ENCODE results near the gene PGAM1. TPM values are rescaled to one million over a fixed set of nuclear protein-coding genes. Genes with fewer than 3 reads are reported as not detected.

The PGAM1 gene
- total RNA-seq: 483 and 606 TPM in 2 replicates

GRCh38 chr10:97425964-97426775, at the start of gene PGAM1:
PGAM1 (plus strand) TSS chr10:97426191; CDS start chr10:97426308, 117 bp downstream.

GRCh38 chr10:97400665-97401454, 25.1 kb upstream of the PGAM1 start, which contains the start of gene RRP12:
RRP12 (minus strand) TSS chr10:97401340; CDS start chr10:97401231, 109 bp downstream.

GRCh38 chr10:97445722-97446639, 20.0 kb downstream of the PGAM1 start, which contains the start of the genes EXOSC1 and ZDHHC16:
EXOSC1 (minus strand) TSS chr10:97446006; CDS start chr10:97445985, 21 bp downstream.
ZDHHC16 (plus strand) TSS chr10:97446175; CDS start chr10:97451676, 5,501 bp downstream.

Other genes starting within 250 kb of the PGAM1 start
- 0.05 TPM in 1 of 2 replicates, not detected in the other for gene SLIT1, start 240.2 kb upstream of the PGAM1 start, total RNA-seq
- 4.5 and 10.8 TPM in 2 replicates for gene ARHGAP19, start 133.6 kb upstream of the PGAM1 start, total RNA-seq
- gene FRAT1, start 106.9 kb upstream of the PGAM1 start, total RNA-seq: 0.09 and 0.59 TPM in 2 replicates
- gene FRAT2, start 91.5 kb upstream of the PGAM1 start, total RNA-seq: 2.4 and 2.7 TPM in 2 replicates
- 16.9 and 29.6 TPM in 2 replicates for gene RRP12, start 24.9 kb upstream of the PGAM1 start, total RNA-seq
- gene EXOSC1, start 19.8 kb downstream of the PGAM1 start, total RNA-seq: 27.9 and 32.7 TPM in 2 replicates
- 40.6 and 40.7 TPM in 2 replicates for gene ZDHHC16, start 20.0 kb downstream of the PGAM1 start, total RNA-seq
- 59.7 and 84.2 TPM in 2 replicates for gene MMS19, start 72.2 kb downstream of the PGAM1 start, total RNA-seq
- 29.7 and 34.0 TPM in 2 replicates for gene UBTD1, start 72.7 kb downstream of the PGAM1 start, total RNA-seq
- gene ANKRD2, start 146.6 kb downstream of the PGAM1 start, total RNA-seq: 0.74 and 0.89 TPM in 2 replicates
- gene HOGA1, start 158.2 kb downstream of the PGAM1 start, total RNA-seq: under 0.01 and 0.32 TPM in 2 replicates
- gene C10orf62, start 163.5 kb downstream of the PGAM1 start, total RNA-seq: 0.23 and 0.30 TPM in 2 replicates
- 4.8 and 6.6 TPM in 2 replicates for gene MORN4, start 207.3 kb downstream of the PGAM1 start, total RNA-seq
- gene PI4K2A, start 214.5 kb downstream of the PGAM1 start, total RNA-seq: 25.5 and 28.0 TPM in 2 replicates

Measured in smooth muscle cell of the umbilical artery (primary cell).